Caco-2 (cell line): ENCODE results near the gene MACROD2. TPM values are rescaled to one million over a fixed set of nuclear protein-coding genes. Genes with fewer than 3 reads are reported as not detected.
"Not testable (repeated sequence)": the region's sequence is repeated elsewhere in the genome, so short reads cannot be mapped to it uniquely, and the experiment has no call there.

ENCODE experiments used
- BruUV-seq: library from RNA; stranded (reverse); fragments of 400-500 nt; replicated peaks from 2 replicates; lab custom pipeline; 2021; lab: Mats Ljungman, UMichigan
- CTCF ChIA-PET: fragments of 300-600 bp; sonication (Branson Sonifier 250); formaldehyde crosslinking; loops from one replicate; lab custom pipeline; 2022; ENCODE audit warnings: antibody characterized with exemption; lab: Charles Lee
- POLR2A ChIA-PET: fragments of 300-600 bp; sonication (Branson Sonifier 250); formaldehyde crosslinking; loops from one replicate; lab custom pipeline; 2022; ENCODE audit warnings: antibody characterized with exemption; lab: Charles Lee
- DNase-seq, 2 experiments: peaks; one replicate each; pipeline versions ENCODE4 v3.0.0 to v3.0.0-alpha.2; 2020 to 2022
- H3K27me3 ChIP-seq: replicated peaks from 2 replicates; pipeline ENCODE4 v1.6.0; 2011; ENCODE audit warnings: low read length; ENCODE audit not compliant: control insufficient read depth, insufficient read depth
- H3K36me3 ChIP-seq: 2 replicates; pipeline ENCODE4 v1.5.1; 2011; ENCODE audit warnings: low read length; ENCODE audit not compliant: control insufficient read depth, insufficient read depth
- H3K4me1 ChIP-seq: fragments of 250-450 bp; sonication (Bioruptor Pico); 2 replicates; pipeline ENCODE4 v1.5.1; 2020; ENCODE audit warnings: mild to moderate bottlenecking
- H3K4me3 ChIP-seq: 2 replicates; pipeline ENCODE4 v1.5.1; 2011; ENCODE audit warnings: low read depth, mild to moderate bottlenecking, control low read depth, low read length
- H3K9me3 ChIP-seq: fragments of 250-450 bp; sonication (Bioruptor Pico); 2 replicates; pipeline ENCODE4 v1.5.1; 2020; ENCODE audit warnings: mild to moderate bottlenecking, moderate library complexity
- H3K27ac Mint-ChIP-seq: one replicate; pipeline ENCODE4 v1.8.0; 2022; ENCODE audit warnings: mixed read lengths; ENCODE audit not compliant: unreplicated experiment
- H3K27me3 Mint-ChIP-seq: one replicate; pipeline ENCODE4 v1.8.0; 2022; ENCODE audit warnings: mixed read lengths; ENCODE audit not compliant: insufficient read depth, unreplicated experiment
- H3K36me3 Mint-ChIP-seq: one replicate; pipeline ENCODE4 v1.8.0; 2022; ENCODE audit warnings: mild to moderate bottlenecking, mixed read lengths; ENCODE audit not compliant: insufficient read depth, unreplicated experiment
- H3K4me1 Mint-ChIP-seq: one replicate; pipeline ENCODE4 v1.8.0; 2022; ENCODE audit warnings: low read depth, mixed read lengths; ENCODE audit not compliant: unreplicated experiment
- H3K4me3 Mint-ChIP-seq: one replicate; pipeline ENCODE4 v1.8.0; 2022; ENCODE audit warnings: mild to moderate bottlenecking, moderate library complexity, mixed read lengths; ENCODE audit not compliant: unreplicated experiment
- H3K9me3 Mint-ChIP-seq: one replicate; pipeline ENCODE4 v1.8.0; 2022; ENCODE audit warnings: mixed read lengths; ENCODE audit not compliant: unreplicated experiment
- CTCF ChIP-seq, 2 experiments: fragments of 200-600 bp in 1 of 2; IDR thresholded peaks; 1 replicate in 1 of 2; 2 replicates in 1 of 2; pipeline versions ENCODE4 v1.5.1 to v1.8.0; 2011 to 2022; ENCODE audit warnings: antibody characterized with exemption in 1 of 2, control low read depth in 1 of 2, inconsistent platforms in 1 of 2, low read depth in 1 of 2, low read length in 1 of 2, mild to moderate bottlenecking in 1 of 2, moderate library complexity in 1 of 2; ENCODE audit not compliant: insufficient read depth in 1 of 2, severe bottlenecking in 1 of 2, unreplicated experiment in 1 of 2
- intact Hi-C: fragments of 100-400 bp; cut with micrococcal nuclease; formaldehyde crosslinking; loops from one replicate; pipeline ENCODE4 v1.10.0; 2022; ENCODE audit not compliant: unreplicated experiment
- total RNA-seq: library from RNA; stranded (reverse); gene quantifications from 2 replicates; pipeline ENCODE4 v1.2.3, GENCODE V29; 2022

MACROD2 gene
- total RNA-seq, 1 experiment from 2014 or later, result 6.4 TPM

GRCh38 chr20:15374682-15375081 is 1379.4 kb downstream of the MACROD2 start:
- DNase-seq, result no peak
- intact Hi-C loops, result no loop called here
- TF ChIP-seq CTCF (IDR thresholded peaks at IDR 0.05; ENCODE audit: insufficient read depth in 1 of 2, low read depth in 1 of 2, low read length in 1 of 2, severe bottlenecking in 1 of 2, unreplicated experiment in 1 of 2), result no peak
- no peaks in the 10 kb centered on the region for H3K27me3 Mint-ChIP-seq
- no peak overlapping the region for H3K4me3 ChIP-seq
- peaks cover 21% of the 10 kb centered on the region for H3K4me1 Mint-ChIP-seq
- BruUV-seq, result no TSS peak
- no peaks in the 10 kb centered on the region for H3K27me3 ChIP-seq
- H3K27ac Mint-ChIP-seq, result no peak overlapping the region
- ChIA-PET POLR2A (no interaction called here), CTCF (no interaction called here)
- H3K9me3 Mint-ChIP-seq, result peaks cover 7% of the 10 kb centered on the region
- H3K36me3 Mint-ChIP-seq, result no peaks in the 10 kb centered on the region
- no peaks in the 10 kb centered on the region for H3K4me1 ChIP-seq
- H3K9me3 ChIP-seq, result no peaks in the 10 kb centered on the region
- H3K4me3 Mint-ChIP-seq, result no peak overlapping the region
- H3K36me3 ChIP-seq, result no peaks in the 10 kb centered on the region

- no peak for TF ChIP-seq CTCF (IDR thresholded peaks at IDR 0.05; ENCODE audit: insufficient read depth in 1 of 2, low read depth in 1 of 2, low read length in 1 of 2, severe bottlenecking in 1 of 2, unreplicated experiment in 1 of 2)
- BruUV-seq, result no TSS peak
- Histone ChIP-seq H3K4me1 (no peaks in the 10 kb centered on the region), H3K27me3 (no peaks in the 10 kb centered on the region), H3K4me3 (no peak overlapping the region), H3K9me3 (no peaks in the 10 kb centered on the region), H3K36me3 (no peaks in the 10 kb centered on the region)
- Mint-ChIP-seq H3K36me3 (no peaks in the 10 kb centered on the region), H3K4me1 (peaks cover 20% of the 10 kb centered on the region), H3K27me3 (no peaks in the 10 kb centered on the region), H3K9me3 (peaks cover 13% of the 10 kb centered on the region), H3K27ac (no peak overlapping the region), H3K4me3 (no peak overlapping the region)
- ChIA-PET CTCF (no interaction called here), POLR2A (no interaction called here)
- intact Hi-C loops, result no loop called here
- no peak for DNase-seq
Measured at GRCh38 chr20:15375836-15376235, 1380.5 kb downstream of the MACROD2 start.

GRCh38 chr20:15377603-15378002 is 1382.3 kb downstream of the MACROD2 start:
- H3K27me3 ChIP-seq, BruUV-seq, H3K4me3 Mint-ChIP-seq, H3K27ac Mint-ChIP-seq, CTCF ChIA-PET, H3K4me3 ChIP-seq, H3K9me3 ChIP-seq, intact Hi-C loops, DNase-seq, H3K4me1 ChIP-seq, H3K27me3 Mint-ChIP-seq, POLR2A ChIA-PET, H3K36me3 ChIP-seq, H3K36me3 Mint-ChIP-seq: not testable (repeated sequence)
- Mint-ChIP-seq H3K9me3 (peaks cover 13% of the 10 kb centered on the region), H3K4me1 (peaks cover 20% of the 10 kb centered on the region)

- ChIA-PET CTCF (no interaction called here), POLR2A (no interaction called here)
- intact Hi-C loops, result no loop called here
- H3K4me3 Mint-ChIP-seq, result no peak overlapping the region
- peaks cover 13% of the 10 kb centered on the region for H3K9me3 Mint-ChIP-seq
- no peak overlapping the region for H3K27ac Mint-ChIP-seq
- H3K27me3 ChIP-seq, result no peaks in the 10 kb centered on the region
- peak in 1 of 2 experiments; percentile 8 for TF ChIP-seq CTCF (IDR thresholded peaks at IDR 0.05; ENCODE audit: insufficient read depth in 1 of 2, low read depth in 1 of 2, low read length in 1 of 2, severe bottlenecking in 1 of 2, unreplicated experiment in 1 of 2)
- H3K27me3 Mint-ChIP-seq, result no peaks in the 10 kb centered on the region
- no peaks in the 10 kb centered on the region for H3K36me3 Mint-ChIP-seq
- no TSS peak for BruUV-seq
- H3K4me1 ChIP-seq, result no peaks in the 10 kb centered on the region
- no peaks in the 10 kb centered on the region for H3K9me3 ChIP-seq
- no peaks in the 10 kb centered on the region for H3K36me3 ChIP-seq
- H3K4me3 ChIP-seq, result no peak overlapping the region
- DNase-seq, result no peak
- peaks cover 20% of the 10 kb centered on the region for H3K4me1 Mint-ChIP-seq
Measured at GRCh38 chr20:15378151-15378550, 1382.8 kb downstream of the MACROD2 start.
